HepG2 (cell line): ENCODE data around the gene KIF1B. TPM values are rescaled to one million over a fixed set of nuclear protein-coding genes. Genes with fewer than 3 reads are reported as not detected.

Source experiments
- CCDC6 ChIP-seq: sonication (generic); formaldehyde crosslinking; IDR thresholded peaks from 2 replicates; pipeline ENCODE4 v1.8.1; 2022; ENCODE audit warnings: mild to moderate bottlenecking, missing genetic modification reagents, moderate library complexity
- GMEB1 ChIP-seq: sonication (generic); formaldehyde crosslinking; IDR thresholded peaks from 2 replicates; pipeline ENCODE4 v1.5.1; 2020; ENCODE audit warnings: missing genetic modification reagents, mild to moderate bottlenecking, borderline replicate concordance
- IRF9 ChIP-seq: sonication (generic); formaldehyde crosslinking; IDR thresholded peaks from 2 replicates; pipeline ENCODE4 v1.8.0; 2022; ENCODE audit warnings: missing genetic modification reagents, mild to moderate bottlenecking, borderline replicate concordance
- MTA1 ChIP-seq: sonication (generic); formaldehyde crosslinking; IDR thresholded peaks from 2 replicates; pipeline ENCODE4 v1.4.0; 2020; ENCODE audit warnings: missing genetic modification reagents, mild to moderate bottlenecking, borderline replicate concordance
- MYPOP ChIP-seq: sonication (generic); formaldehyde crosslinking; IDR thresholded peaks from 2 replicates; pipeline ENCODE4 v1.8.1; 2023; ENCODE audit warnings: mild to moderate bottlenecking, moderate library complexity, missing genetic modification reagents
- TAF1 ChIP-seq: sonication (generic); formaldehyde crosslinking; IDR thresholded peaks from 2 replicates; pipeline ENCODE4 v1.4.0; 2020; ENCODE audit warnings: missing genetic modification reagents
- THYN1 ChIP-seq: sonication (generic); formaldehyde crosslinking; IDR thresholded peaks from 2 replicates; pipeline ENCODE4 v1.8.1; 2023; ENCODE audit warnings: low read depth, mild to moderate bottlenecking, moderate library complexity, missing genetic modification reagents, borderline replicate concordance
- UBTF ChIP-seq: sonication (generic); formaldehyde crosslinking; IDR thresholded peaks from 2 replicates; pipeline ENCODE4 v1.4.0; 2020; ENCODE audit warnings: mild to moderate bottlenecking, missing genetic modification reagents
- XRCC5 ChIP-seq: fragments of 200-400 bp; formaldehyde crosslinking; optimal IDR thresholded peaks from 2 replicates; pipeline ENCODE3; 2017; ENCODE audit warnings: mild to moderate bottlenecking, low read length
- ZFY ChIP-seq: sonication (generic); formaldehyde crosslinking; IDR thresholded peaks from 2 replicates; pipeline ENCODE4 v1.4.0; 2020; ENCODE audit warnings: missing genetic modification reagents
- ZNF574 ChIP-seq: sonication (generic); formaldehyde crosslinking; IDR thresholded peaks from 2 replicates; pipeline ENCODE4 v1.4.0; 2020; ENCODE audit warnings: missing genetic modification reagents
- ZNF713 ChIP-seq: sonication (generic); formaldehyde crosslinking; IDR thresholded peaks from 2 replicates; pipeline ENCODE4 v1.4.0; 2020; ENCODE audit warnings: mild to moderate bottlenecking, missing genetic modification reagents
- ZNF772 ChIP-seq: sonication (generic); formaldehyde crosslinking; IDR thresholded peaks from 2 replicates; pipeline ENCODE4 v1.5.0; 2020; ENCODE audit warnings: mild to moderate bottlenecking, missing genetic modification reagents
- ZSCAN12 ChIP-seq: sonication (generic); formaldehyde crosslinking; IDR thresholded peaks from 2 replicates; pipeline ENCODE4 v1.9.0; 2021; ENCODE audit warnings: mild to moderate bottlenecking, missing genetic modification reagents
- polyA plus RNA-seq, 8 experiments: library from polyadenylated mRNA; depleted of rRNA in 3 of 8; stranded (reverse) in 7 of 8; unstranded in 1 of 8; fragments of >200 nt; fragmentation: Illumina TruSeq in 4 of 8; extraction: Trizol in 4 of 8; gene quantifications; 2 replicates each; pipeline versions ENCODE4 v1.2.1 to v1.2.3, GENCODE V29; 2011 to 2016; ENCODE audit warnings: low read depth in 4 of 8, missing spikeins in 1 of 8, mixed read lengths in 1 of 8; ENCODE audit not compliant: insufficient read depth in 1 of 8
- total RNA-seq, 5 experiments: library from RNA; depleted of rRNA; stranded (reverse); fragments of >200 nt; fragmentation: Illumina TruSeq; extraction: Trizol; gene quantifications; 2 replicates each; pipeline ENCODE4 v1.2.3, GENCODE V29; 2016; ENCODE audit warnings: low read depth in 1 of 5

The KIF1B gene
- total and polyA plus RNA-seq, 2 of the 13 experiments (the other 11 are each of a cell fraction or from before 2014, with no cell fraction given) = 26.7 to 32.5 TPM

GRCh38 chr1:10210841-10211804 is 753 bp downstream of the KIF1B start (continued):
- TF ChIP-seq ZNF574 (CRISPR knock-in tag) (peak; percentile 16; the same call in 1 of the 2 replicates), TAF1 (CRISPR knock-in tag) (no peak; the same call in 1 of the 2 replicates), ZSCAN12 (CRISPR knock-in tag) (no peak), ZNF713 (CRISPR knock-in tag) (0 out of 2 replicates have a peak, but pooled peaks have one; percentile 18), ZNF772 (CRISPR knock-in tag) (no peak; the same call in 1 of the 2 replicates), THYN1 (no peak), CCDC6 (CRISPR knock-in tag) (peak; percentile 39; the same call in 1 of the 2 replicates), UBTF (CRISPR knock-in tag) (peak; percentile 49; the same call in 1 of the 2 replicates), MYPOP (CRISPR knock-in tag) (peak; percentile 43; the same call in 1 of the 2 replicates), XRCC5 (peak; percentile 27), ZFY (CRISPR knock-in tag) (peak; percentile 36), GMEB1 (peak; percentile 17; the same call in 1 of the 2 replicates), MTA1 (CRISPR knock-in tag) (peak; percentile 38; the same call in 1 of the 2 replicates), IRF9 (CRISPR knock-in tag) (no peak)
